GM12878 (cell line): ENCODE data around the gene PPFIA3.

ENCODE experiments used
- NFIC ChIP-seq: IDR thresholded peaks from 2 replicates; pipeline ENCODE4 v1.6.1; 2012; ENCODE audit warnings: low read depth, mild to moderate bottlenecking, inconsistent platforms, low read length, moderate library complexity
- POLR2A ChIP-seq: IDR thresholded peaks from 2 replicates; pipeline ENCODE4 v1.6.1; 2011; ENCODE audit warnings: low read depth, mild to moderate bottlenecking, low read length
- POLR2AphosphoS5 ChIP-seq: IDR thresholded peaks from 2 replicates; pipeline ENCODE4 v1.6.1; 2011; ENCODE audit warnings: mild to moderate bottlenecking, low read length, inconsistent platforms
- RBBP5 ChIP-seq: fragments of 200-600 bp; sonication (generic); conservative IDR thresholded peaks from 2 replicates; pipeline ENCODE4 v1.6.1; 2016
- RCOR1 ChIP-seq: conservative IDR thresholded peaks from 2 replicates; pipeline ENCODE4 v1.6.1; 2012; ENCODE audit warnings: low read depth, low read length, improper control_type of control experiment
- RELA ChIP-seq: fragments of 450-650 bp; IDR thresholded peaks from 2 replicates; pipeline ENCODE4 v1.8.0; 2014; ENCODE audit warnings: borderline replicate concordance; ENCODE audit not compliant: partially characterized antibody
- RFX5 ChIP-seq: IDR thresholded peaks from 2 replicates; pipeline ENCODE4 v1.6.1; 2011; ENCODE audit warnings: low read depth, low read length, improper control_type of control experiment
- SIN3A ChIP-seq: IDR thresholded peaks from 2 replicates; pipeline ENCODE4 v1.6.1; 2012; ENCODE audit warnings: low read depth, low read length, improper control_type of control experiment
- SUPT20H ChIP-seq: IDR thresholded peaks from 2 replicates; pipeline ENCODE4 v1.6.1; 2011; ENCODE audit warnings: low read depth, mild to moderate bottlenecking, low read length, moderate library complexity, borderline replicate concordance; ENCODE audit not compliant: control insufficient read depth
- ZNF622 ChIP-seq: fragments of 450-650 bp; IDR thresholded peaks from 2 replicates; pipeline ENCODE4 v1.6.1; 2017; ENCODE audit warnings: mild to moderate bottlenecking, inconsistent platforms
- TF ChIP-seq, protein P1 (sequence below), 3 experiments: IDR thresholded peaks in 2 of 3; conservative IDR thresholded peaks in 1 of 3; 2 replicates each; pipeline ENCODE4 v1.5.1; 2011; ENCODE audit warnings: low read depth in 3 of 3, low read length in 3 of 3, mild to moderate bottlenecking in 3 of 3, control low read depth in 2 of 3, moderate library complexity in 2 of 3, inconsistent platforms in 1 of 3, mixed read lengths in 1 of 3; ENCODE audit not compliant: control insufficient read depth in 2 of 3, insufficient read depth in 1 of 3; ENCODE audit errors: extremely low read depth in 1 of 3
- TF ChIP-seq, protein P2 (sequence below): fragments of 450-650 bp; IDR thresholded peaks from 2 replicates; pipeline ENCODE4 v1.6.1; 2016; ENCODE audit warnings: mild to moderate bottlenecking
- TF ChIP-seq, protein P3 (sequence below): IDR thresholded peaks from 2 replicates; pipeline ENCODE4 v1.6.1; 2012; ENCODE audit warnings: low read depth, low read length, improper control_type of control experiment

DNA sequence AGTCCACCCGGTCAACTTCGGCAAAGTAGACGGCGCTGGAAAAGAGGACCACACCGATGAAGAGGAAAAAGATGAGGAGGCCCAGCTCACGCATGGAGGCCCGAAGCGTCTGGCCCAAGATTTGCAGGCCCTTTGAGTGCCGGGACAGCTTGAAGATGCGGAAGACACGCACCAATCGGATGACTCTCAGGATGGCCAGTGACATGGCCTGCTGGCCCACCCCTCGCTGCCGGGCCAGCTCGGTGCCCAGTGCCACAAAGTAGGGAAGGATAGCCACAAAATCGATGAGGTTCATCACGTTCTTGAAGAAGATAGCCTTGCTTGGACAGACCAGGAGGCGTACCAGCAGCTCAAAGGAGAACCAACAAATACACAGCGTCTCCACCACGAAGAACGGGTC is 48.9 kb upstream of the PPFIA3 start:
- TF ChIP-seq SIN3A (no peak), NFIC (no peak), RFX5 (no peak), POLR2AphosphoS5 (no peak), SUPT20H (no peak), RELA (no peak), RCOR1 (no peak), RBBP5 (no peak), POLR2A (no peak), ZNF622 (no peak)
- TF ChIP-seq, protein P1, sequence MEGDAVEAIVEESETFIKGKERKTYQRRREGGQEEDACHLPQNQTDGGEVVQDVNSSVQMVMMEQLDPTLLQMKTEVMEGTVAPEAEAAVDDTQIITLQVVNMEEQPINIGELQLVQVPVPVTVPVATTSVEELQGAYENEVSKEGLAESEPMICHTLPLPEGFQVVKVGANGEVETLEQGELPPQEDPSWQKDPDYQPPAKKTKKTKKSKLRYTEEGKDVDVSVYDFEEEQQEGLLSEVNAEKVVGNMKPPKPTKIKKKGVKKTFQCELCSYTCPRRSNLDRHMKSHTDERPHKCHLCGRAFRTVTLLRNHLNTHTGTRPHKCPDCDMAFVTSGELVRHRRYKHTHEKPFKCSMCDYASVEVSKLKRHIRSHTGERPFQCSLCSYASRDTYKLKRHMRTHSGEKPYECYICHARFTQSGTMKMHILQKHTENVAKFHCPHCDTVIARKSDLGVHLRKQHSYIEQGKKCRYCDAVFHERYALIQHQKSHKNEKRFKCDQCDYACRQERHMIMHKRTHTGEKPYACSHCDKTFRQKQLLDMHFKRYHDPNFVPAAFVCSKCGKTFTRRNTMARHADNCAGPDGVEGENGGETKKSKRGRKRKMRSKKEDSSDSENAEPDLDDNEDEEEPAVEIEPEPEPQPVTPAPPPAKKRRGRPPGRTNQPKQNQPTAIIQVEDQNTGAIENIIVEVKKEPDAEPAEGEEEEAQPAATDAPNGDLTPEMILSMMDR (IDR thresholded peaks at IDR 0.05 in 2 of 3, conservative IDR thresholded peaks at IDR 0.05 in 1 of 3; ENCODE audit: control insufficient read depth in 2 of 3, extremely low read depth in 1 of 3, insufficient read depth in 1 of 3, low read depth in 3 of 3, low read length in 3 of 3) = no peak
- TF ChIP-seq, protein P2, sequence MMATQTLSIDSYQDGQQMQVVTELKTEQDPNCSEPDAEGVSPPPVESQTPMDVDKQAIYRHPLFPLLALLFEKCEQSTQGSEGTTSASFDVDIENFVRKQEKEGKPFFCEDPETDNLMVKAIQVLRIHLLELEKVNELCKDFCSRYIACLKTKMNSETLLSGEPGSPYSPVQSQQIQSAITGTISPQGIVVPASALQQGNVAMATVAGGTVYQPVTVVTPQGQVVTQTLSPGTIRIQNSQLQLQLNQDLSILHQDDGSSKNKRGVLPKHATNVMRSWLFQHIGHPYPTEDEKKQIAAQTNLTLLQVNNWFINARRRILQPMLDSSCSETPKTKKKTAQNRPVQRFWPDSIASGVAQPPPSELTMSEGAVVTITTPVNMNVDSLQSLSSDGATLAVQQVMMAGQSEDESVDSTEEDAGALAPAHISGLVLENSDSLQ = no peak
- TF ChIP-seq, protein P3, sequence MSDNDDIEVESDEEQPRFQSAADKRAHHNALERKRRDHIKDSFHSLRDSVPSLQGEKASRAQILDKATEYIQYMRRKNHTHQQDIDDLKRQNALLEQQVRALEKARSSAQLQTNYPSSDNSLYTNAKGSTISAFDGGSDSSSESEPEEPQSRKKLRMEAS = no peak
